HG03139 (cell line): ENCODE data around the gene HSF5.
A peak's percentile ranks its signal among the peaks of the same experiment; 100 is the strongest.

Experiments
- ATAC-seq: cut with Tn5 transposase; IDR thresholded peaks from one replicate; pipeline ENCODE4 v1.9.1; 2021; ENCODE audit not compliant: unreplicated experiment

The HSF5 gene

DNA sequence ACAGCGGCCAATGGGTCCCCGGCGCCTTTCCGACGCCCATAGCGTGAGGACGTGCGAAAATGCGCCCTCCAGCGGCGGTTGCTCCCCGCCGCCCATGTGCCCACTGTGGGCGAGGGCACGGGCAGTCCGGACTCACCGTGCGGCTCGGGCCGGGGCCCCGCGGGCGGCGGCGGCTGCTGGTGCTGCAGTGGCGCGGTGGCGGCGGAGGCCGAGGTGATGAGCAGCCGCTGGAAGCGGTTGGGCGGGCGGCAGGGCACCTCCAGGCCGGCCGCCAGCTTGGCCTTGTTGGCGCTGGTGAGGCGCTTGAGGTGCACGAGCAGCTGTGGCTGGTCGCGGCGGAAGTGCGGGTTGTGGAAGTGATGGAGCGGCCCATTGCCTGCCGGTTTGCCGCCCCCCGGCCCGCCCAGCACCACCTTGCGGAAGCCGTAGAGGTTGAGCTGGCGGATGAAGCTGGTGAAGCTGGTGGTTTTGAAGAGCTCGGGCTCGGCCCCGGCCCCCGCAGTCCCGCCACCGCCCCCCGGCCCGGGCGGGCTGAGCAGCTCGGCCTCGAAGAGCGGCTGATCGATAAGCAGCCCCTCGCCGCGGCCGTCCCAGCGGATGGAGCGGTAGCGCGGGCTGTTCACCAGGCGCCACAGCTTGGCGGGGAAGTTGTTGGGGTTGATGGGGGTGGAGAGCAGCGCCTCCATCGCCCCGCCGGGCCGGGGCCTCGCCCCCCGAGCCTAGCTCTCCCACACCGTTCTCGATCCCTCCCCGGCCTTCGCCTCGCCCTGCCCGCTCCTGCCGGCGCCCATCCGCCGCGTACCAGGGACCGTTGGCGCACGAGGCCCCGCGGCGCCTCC, at the start of gene HSF5:
Gene HSF5 (minus strand): TSS at position 820 of the 839 bp plus-strand sequence. CDS start 134 bp downstream, at position 686.
- no peak for ATAC-seq

DNA sequence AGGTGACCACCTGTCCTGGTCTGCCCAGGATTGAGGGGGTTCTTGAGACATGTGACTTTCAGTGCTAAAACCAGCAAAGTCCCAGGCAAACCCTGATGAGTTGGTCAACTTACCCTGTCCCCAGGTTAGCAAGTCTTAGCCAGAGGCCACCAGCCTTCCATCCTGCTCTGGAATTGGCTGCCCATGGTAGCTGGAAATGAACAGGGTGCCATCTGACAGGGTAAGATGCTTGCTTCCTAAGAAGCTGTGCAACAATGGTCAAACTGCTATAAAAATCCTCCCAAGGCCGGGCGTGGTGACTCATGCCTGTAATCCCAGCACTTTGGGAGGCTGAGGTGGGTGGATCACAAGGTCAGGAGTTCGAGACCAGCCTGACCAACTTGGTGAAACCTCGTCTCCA, 49.1 kb upstream of the HSF5 start:
- ATAC-seq, result no peak

DNA sequence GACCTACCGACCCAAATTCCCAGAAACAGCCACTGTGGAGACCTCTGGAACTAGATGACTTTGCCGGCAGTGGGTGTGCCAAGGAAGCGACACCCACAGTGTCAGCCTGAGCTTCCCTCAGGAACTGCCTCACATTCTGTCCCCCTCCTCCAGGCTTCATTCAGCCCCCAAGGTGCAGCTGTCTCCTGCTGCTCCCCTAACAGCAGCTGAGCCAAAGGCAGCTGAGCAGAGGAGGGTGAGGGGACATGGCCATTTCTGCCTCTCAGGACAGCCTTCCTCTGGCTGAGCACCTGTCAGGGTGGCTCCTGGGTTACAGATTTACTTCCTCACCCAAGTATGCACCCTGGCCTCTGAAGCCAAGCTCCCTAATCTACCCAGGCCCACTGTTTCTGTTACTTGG, 48.3 kb upstream of the HSF5 start:
- no peak for ATAC-seq

DNA sequence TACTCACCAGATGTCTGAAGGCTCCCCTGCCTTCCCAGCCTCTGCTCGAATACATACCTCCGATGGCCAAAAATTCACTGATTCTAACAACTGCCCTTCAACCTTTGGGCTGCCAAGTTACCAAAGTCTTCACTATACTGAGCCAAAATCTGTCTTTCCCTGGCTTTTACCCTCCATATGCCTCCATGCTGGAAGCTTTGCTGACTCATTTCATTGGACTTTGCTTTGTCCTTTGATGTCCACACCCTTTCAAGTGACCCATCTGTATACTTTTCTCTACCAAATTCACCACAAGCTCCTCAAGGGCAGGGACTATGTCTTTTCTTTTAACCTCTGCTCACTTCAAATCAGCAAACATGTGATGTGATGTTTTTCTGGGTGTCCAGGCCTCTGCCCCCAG, 47.2 kb upstream of the HSF5 start:
- no peak for ATAC-seq

GRCh38 chr17:58534901-58535421, 46.8 kb upstream of the HSF5 start:
- ATAC-seq, result no peak

GRCh38 chr17:58534331-58534730, 46.1 kb upstream of the HSF5 start:
- no peak for ATAC-seq

DNA sequence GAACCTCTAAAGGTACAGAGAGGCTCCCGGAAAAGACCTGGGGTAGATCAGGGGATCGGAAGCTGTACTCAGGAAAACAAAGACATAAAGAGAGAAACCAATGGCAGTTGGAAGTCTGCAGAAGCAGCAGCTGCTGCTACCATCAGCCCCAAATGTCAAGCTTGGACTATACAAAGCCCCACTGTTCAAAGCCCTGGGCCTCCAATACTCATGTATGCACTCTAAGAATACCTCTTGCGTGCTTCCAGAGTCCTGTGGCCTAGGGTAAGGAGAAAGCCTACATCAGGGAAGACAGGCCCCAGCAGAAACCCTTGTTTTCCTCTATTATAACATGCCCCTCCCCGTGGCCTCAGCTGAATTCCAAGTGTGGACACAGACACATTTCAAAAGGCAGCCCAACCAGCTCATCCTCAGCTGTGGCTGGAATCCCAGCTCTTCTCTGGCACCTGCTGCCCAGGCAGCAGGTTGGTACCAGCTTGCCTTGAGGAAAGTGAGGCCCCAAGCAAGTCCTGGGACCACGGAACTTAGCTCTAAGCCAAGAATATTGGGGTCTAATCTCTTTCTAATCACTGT, 45.5 kb upstream of the HSF5 start:
- ATAC-seq, result no peak

DNA sequence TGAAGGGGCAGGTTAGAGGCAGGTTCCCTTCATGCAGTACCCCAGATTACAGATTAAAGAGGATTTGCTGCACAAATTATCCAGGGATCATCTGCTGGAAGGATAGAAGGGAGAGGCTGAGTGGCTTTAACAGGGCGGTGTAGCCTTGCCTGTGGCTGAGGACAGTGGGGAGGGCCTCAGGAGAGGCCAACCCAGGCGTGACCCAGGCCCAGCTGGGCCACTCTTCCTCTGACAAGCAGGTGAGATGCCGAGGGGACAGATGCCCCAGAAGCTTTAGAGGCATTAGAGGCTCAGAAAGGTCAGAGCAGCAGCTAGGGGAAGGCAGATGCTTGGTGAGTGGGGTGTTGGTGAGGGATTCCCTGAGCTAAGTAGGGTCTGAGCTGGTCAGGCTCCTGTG, 44.3 kb upstream of the HSF5 start:
- no peak for ATAC-seq

DNA sequence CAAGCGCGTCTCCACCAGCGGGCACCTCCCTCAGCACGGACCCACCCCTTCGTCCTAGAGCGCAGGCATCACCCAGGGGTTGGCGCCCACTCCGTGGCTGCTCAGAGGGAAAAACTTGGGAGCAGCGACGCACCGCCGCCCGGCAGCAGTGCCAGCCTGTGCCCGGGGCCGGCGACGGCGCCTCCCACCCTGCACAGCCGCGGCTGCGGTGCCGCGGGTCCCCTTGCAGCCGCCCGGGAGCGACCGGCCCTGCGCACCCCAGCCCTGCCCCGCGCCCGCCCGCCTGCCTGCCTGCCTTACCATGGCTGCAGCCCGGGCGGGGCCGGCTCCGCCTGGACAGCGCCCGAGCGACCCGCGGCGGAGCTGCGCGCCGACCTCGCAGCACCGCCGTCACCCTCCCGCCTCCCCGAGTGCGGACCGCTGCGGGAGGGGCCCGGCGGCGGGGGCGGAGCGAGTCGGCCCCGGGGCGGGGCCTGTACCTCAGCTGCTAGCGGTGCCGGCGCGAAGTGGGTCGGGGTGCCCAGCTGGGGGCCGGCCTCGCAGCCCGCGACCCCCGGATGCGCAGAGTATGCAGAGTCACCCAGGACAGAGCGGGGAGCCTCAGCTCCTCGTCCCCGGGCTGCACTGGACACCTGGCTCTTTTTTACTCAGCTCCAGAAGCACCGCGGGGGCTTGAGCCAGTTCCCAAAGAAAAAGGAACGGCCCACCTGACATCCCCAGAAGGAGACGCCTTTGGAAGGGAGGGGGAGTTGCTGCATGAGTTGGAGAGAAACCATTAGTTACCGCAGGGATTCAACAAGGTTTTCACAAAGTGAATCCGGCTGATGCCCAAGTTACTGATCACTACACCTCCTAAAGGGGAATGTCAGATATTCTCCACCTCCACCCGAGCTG, 43.7 kb upstream of the HSF5 start:
- ATAC-seq, result no peak

GRCh38 chr17:58531122-58531521, 42.9 kb upstream of the HSF5 start:
- no peak for ATAC-seq

GRCh38 chr17:58530655-58531054, 42.4 kb upstream of the HSF5 start:
- ATAC-seq, result no peak

GRCh38 chr17:58529275-58529674, 41.1 kb upstream of the HSF5 start:
- ATAC-seq, result no peak

DNA sequence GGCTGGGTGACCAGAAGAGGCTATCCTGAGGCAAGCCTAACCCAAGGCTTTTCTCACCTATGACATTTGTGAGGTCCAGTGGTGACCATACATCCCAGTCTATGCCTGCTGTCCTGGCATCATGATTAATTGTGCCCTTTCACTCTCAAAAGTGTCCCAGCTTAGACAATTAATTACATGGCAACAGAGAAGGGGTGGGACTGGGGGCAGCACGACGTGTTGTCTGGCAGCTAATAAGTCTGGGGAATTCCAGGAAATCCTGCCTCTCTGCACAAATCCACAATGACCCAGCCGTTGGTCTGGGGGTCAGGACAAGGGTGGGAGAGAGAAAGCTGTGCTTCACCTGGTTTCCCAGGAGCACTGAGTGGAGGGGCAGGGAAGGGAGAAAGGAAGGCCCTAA, 40.2 kb upstream of the HSF5 start:
- no peak for ATAC-seq

DNA sequence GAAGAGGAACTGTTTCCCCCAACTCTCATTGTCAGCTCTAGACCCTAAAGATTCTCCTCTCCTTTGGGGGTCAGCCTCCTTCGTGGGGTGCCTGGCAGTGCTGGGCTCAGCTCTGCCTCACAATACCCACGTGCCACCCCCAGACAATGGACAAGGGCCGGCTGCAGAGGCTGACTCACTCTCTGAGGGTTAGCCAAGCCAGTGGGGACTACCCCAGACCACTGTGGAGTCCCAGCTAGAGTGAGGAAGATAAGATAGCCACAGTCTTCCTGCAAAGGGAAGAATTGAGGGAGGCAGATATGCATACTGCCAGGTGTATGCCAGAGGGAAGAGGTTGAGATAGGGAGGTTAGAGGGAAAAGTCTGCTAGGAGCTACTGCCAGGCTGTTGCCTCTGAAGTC, 39.7 kb upstream of the HSF5 start:
- no peak for ATAC-seq

- ATAC-seq, result no peak
These were observed 39.1 kb upstream of the HSF5 start for GRCh38 chr17:58527306-58527705.

GRCh38 chr17:58525239-58525638, 37.0 kb upstream of the HSF5 start:
- no peak for ATAC-seq

- no peak for ATAC-seq
These were observed 33.5 kb upstream of the HSF5 start for GRCh38 chr17:58521680-58522079.

DNA sequence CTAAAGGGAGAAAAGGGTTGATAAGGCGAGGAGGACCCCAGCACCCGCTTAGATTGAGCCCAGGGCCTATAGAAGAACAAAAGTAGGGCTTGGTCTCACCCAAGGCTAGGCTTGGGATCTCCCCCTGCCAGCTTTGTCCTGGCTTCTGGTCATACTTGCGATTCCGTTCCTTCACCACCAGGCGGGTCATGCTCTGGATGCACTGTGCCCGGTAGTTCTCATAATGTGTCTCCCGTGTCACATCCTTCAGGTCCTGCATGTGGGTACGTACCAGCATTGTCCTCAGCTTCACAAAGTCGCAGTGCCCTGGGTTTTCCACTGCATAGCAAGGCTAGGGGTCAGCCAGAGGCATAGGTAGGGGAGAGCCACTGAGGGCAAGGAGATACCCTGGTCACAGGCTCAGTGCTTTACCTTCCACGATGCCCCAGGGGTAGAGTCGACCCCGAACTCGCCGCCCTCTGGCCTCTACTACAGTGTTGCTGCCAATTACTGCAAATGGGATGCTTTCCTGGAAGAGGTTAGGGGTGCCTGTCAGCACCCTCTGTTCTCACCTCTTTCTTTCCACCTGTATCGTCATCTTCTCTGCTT, 32.7 kb upstream of the HSF5 start:
- no peak for ATAC-seq

DNA sequence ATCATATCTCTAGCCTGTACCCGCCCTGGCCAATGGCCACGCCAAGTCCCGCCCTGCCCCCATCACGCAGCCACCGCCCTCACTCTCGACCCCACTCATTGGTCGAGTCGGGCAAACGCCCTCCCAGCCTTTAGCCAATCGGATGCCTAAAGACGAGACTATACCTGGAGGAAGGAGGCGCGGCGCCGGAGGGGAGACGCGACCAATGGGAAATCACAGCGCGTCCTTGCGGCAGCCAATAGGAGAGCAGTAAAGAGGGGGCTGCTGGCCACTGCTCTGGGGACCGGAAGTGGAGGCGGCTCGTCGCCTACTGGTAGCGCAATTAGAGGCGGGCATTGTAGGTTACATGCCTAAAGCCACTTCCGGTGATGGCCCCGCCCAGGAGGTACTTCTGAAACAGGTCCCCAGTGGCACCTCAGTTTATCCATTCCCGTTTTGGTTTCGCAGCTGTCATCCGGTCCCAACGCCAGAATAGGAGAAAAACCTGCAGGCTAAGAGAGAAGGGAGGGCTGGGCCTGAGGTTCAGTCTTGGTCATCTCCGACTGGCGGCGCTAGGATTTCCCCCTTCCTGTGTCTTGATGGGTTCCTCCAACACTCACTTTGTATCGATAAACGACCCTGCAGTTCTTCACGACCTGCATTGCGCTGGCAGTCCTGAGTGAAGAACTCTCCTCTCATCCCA, 29.9 kb upstream of the HSF5 start:
- ATAC-seq, result peak; percentile 74

- no peak for ATAC-seq
These were observed 29.2 kb upstream of the HSF5 start for GRCh38 chr17:58517378-58517927.
